HG03457 (cell line): Measurements from ENCODE around the gene LBX1.

Experiments used
- ATAC-seq: cut with Tn5 transposase; IDR thresholded peaks from one replicate; pipeline ENCODE4 v1.9.1; 2021; ENCODE audit warnings: moderate number of reproducible peaks; ENCODE audit not compliant: unreplicated experiment

LBX1 gene

GRCh38 chr10:101229266-101230182 lies at the start of gene LBX1:
LBX1 (minus strand) TSS chr10:101229463; CDS start chr10:101228815, 648 bp downstream.
- no peak for ATAC-seq

GRCh38 chr10:101273741-101274140 lies 44.5 kb upstream of the LBX1 start:
- ATAC-seq: no peak

- ATAC-seq: no peak
Measured at GRCh38 chr10:101273330-101273729, 44.1 kb upstream of the LBX1 start.

DNA sequence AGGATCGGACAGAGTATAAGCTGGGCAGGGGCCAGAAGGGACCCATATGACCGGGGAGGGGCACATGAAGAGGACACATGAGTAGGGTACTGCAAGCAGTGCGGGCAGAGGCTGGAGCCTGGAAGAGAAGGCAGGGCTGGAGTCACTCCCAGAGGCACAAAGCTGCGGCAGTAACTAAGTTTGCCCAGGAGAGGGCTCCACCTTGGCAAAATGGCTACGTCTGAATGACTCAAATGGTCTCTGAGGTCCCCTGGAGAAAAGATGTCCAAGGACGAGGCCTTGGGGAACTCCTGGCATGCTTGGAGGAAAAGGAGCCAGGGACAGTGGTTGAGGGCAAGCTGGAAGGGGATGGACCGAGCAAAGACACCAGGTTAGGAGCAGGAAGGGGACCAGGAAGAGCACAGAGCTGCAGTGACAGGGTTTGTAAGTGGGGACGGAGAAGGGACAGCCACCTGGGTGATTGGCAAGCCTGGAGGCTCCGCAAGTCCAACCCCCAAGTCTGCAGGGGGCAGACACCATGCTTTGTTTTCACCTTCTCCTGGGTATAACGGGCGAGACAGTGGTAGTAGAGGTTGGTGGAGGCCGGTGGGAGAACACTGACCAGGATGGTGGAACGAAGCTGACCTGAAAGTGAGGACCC lies 43.1 kb upstream of the LBX1 start:
- no peak for ATAC-seq

DNA sequence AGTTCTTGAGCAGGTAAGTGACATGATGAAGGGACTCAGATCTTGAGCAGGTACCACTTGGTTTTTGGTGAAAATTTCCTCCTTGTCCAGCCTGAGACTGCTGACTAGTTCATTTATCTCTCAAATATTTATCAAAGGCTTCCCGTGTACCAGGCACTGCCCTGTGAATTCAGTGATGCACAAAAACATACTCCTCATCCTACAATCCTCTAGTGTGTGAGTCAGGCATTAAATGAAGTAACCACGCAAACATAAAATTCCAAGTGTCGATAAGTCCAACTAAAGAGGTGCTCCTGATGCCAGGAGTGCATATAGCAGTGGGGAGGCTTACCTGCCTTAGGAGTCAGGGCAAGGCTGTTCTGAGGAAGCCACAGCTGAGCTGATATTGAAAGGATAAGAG lies 41.5 kb upstream of the LBX1 start:
- no peak for ATAC-seq

GRCh38 chr10:101267776-101268175 lies 38.5 kb upstream of the LBX1 start:
- ATAC-seq: no peak

DNA sequence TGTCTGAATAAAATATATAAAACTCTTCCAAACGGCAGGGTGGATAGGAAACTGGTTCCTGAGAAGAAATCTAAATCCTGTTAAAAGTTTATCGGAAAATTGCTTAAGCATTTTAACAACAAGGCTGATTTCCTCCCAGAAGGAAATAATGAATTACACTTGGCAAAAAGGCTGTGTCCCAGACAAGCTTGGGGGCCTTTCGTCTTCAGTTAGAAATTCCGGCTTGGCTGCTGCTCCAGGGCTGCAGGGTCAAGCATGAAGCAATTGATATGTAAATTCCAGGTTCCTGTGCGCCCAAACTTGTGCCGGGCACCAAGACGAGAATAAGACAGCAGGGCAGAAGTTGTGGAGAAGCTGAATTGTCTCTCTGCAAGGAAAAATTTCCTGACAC lies 38.0 kb upstream of the LBX1 start:
- ATAC-seq: no peak

- no peak for ATAC-seq
Measured at GRCh38 chr10:101266381-101267289, 37.4 kb upstream of the LBX1 start.

GRCh38 chr10:101263150-101263752 lies 34.0 kb upstream of the LBX1 start:
- ATAC-seq: no peak

- ATAC-seq: no peak
Measured at GRCh38 chr10:101262147-101262546, 32.9 kb upstream of the LBX1 start.

GRCh38 chr10:101261702-101262101 lies 32.4 kb upstream of the LBX1 start:
- no peak for ATAC-seq

- no peak for ATAC-seq
Measured at GRCh38 chr10:101260764-101261481, 31.7 kb upstream of the LBX1 start.

DNA sequence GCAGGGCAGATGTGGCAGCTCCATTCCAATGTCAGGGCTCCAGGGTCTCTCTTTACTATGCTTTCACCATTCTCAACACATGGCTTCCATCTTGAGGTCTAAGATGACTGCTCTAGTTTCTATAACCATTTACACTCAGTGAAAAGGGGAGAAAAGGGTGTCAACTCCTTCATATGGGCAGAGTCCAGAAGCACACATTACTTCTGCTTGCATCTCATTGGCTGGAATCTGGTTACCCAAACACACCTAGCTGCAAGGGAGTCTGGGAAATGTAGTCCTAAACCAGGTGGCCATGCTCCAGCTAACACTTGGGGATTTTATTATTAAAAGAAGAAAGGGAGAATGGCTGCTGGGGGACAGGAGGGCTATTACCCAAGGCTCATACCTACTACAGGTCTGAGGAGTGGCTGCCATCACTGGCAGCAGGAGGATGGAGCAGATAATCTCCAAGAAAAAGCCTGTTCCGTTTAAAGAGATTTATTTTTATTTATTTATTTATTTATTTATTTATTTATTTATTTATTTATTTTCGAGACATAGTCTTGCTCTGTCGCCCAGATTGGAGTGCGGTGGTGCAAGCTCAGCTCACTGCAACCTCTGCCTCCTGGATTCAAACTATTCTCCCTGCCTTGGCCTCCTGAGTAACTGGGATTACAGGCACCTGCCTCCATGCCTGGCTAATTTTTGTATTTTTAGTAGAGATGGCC lies 29.1 kb upstream of the LBX1 start:
- no peak for ATAC-seq

- no peak for ATAC-seq
Measured at GRCh38 chr10:101257491-101257890, 28.2 kb upstream of the LBX1 start.

DNA sequence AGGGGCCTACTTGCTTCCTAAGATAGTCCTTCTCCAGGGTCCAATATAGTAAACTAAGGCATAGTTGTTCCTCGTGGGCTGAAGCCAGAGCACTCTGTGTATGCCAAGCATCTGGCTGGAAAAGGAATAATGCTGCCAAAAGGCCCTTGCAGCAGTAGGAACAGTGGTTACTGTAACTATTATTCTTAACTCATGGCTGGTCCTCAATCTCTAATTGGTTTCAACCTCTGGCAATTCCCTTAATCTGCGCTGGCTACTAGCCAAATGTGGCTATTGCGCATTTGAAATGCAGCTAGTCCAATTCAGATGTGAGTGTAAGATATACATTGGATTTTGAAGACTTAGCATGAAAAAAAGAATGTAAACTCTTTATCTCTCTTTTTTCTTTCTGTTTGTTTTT lies 27.8 kb upstream of the LBX1 start:
- ATAC-seq: no peak

DNA sequence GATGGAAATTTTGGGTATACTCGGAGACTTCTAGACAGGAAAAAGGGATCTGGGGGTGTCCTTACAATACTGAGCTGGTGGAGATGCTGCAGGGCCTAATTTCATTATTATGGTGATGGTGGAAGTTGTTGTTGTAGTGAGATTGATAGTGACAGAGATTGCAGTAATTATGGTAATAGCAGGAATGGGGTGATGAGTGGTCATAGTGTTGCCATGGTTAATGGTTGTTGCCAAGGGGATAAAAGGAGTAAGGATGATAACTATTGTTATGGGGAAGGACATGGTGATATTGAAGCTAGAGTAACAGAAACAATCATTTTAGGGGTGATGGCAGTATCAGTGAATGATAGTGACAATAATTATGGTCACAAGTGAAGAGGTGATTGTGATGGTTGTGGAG lies 27.1 kb upstream of the LBX1 start:
- ATAC-seq: no peak

DNA sequence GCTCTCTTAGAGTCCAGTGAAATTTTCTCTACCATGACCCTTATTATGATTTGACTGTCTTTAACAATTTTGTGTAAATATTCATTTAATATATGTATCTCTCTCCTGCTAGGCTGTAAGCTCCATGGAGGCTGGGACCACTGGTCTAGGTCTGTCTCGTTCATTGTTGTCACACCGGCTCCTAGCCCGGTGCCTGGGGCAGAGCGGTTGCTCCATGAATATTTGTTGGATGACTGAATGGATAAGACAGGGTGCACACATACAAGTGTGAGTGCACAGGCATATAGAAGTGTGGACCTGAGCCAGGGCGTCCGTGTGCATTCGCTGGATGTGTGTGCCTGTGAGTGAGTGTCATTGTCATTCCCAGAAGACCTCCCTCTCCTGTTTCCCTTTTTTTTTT lies 20.9 kb upstream of the LBX1 start:
- ATAC-seq: no peak

- ATAC-seq: no peak
Measured at GRCh38 chr10:101249171-101249581, 19.9 kb upstream of the LBX1 start.

GRCh38 chr10:101246639-101247038 lies 17.4 kb upstream of the LBX1 start:
- ATAC-seq: no peak
